ENCODE results near the gene YPEL1.

YPEL1 gene

GRCh38 chr22:21735200-21736083, at the start of gene YPEL1:
Gene YPEL1 (minus strand): TSS chr22:21735794. CDS start chr22:21710744, 25,050 bp downstream.
- DNase-seq = peak; percentile 97

GRCh38 chr22:21780259-21780658, 44.7 kb upstream of the YPEL1 start:
- no peak for DNase-seq

- no peak for DNase-seq
Measured at GRCh38 chr22:21779444-21779843, 43.9 kb upstream of the YPEL1 start.

- no peak for DNase-seq
Measured at GRCh38 chr22:21778705-21779363, 43.2 kb upstream of the YPEL1 start.

GRCh38 chr22:21771631-21771976, 36.0 kb upstream of the YPEL1 start:
- no peak for DNase-seq

- DNase-seq = no peak
Measured at GRCh38 chr22:21768435-21768834, 32.8 kb upstream of the YPEL1 start.

GRCh38 chr22:21766691-21767462, 31.3 kb upstream of the YPEL1 start:
- DNase-seq = no peak

- DNase-seq = no peak
Measured at GRCh38 chr22:21765909-21766529, 30.4 kb upstream of the YPEL1 start.

GRCh38 chr22:21764038-21764804, 28.6 kb upstream of the YPEL1 start:
- DNase-seq = no peak

- no peak for DNase-seq
Measured at GRCh38 chr22:21762712-21763581, 27.4 kb upstream of the YPEL1 start.

GRCh38 chr22:21761994-21762680, 26.5 kb upstream of the YPEL1 start:
- no peak for DNase-seq

- no peak for DNase-seq
Measured at GRCh38 chr22:21761086-21761485, 25.5 kb upstream of the YPEL1 start.

- no peak for DNase-seq
Measured at GRCh38 chr22:21760640-21761039, 25.0 kb upstream of the YPEL1 start.

GRCh38 chr22:21759646-21760376, 24.2 kb upstream of the YPEL1 start:
- DNase-seq = no peak

GRCh38 chr22:21759093-21759492, 23.5 kb upstream of the YPEL1 start:
- DNase-seq = no peak

- no peak for DNase-seq
Measured at GRCh38 chr22:21758091-21758864, 22.7 kb upstream of the YPEL1 start.

GRCh38 chr22:21755851-21756284, 20.3 kb upstream of the YPEL1 start:
- no peak for DNase-seq

GRCh38 chr22:21754523-21754922, 18.9 kb upstream of the YPEL1 start:
- DNase-seq = no peak

All from NCI-H69 (cell line).